ENCODE results near the gene UNC119. TPM values are rescaled to one million over a fixed set of nuclear protein-coding genes. Genes with fewer than 3 reads are reported as not detected.

Gene UNC119
- total and polyA plus RNA-seq, 2 of the 13 experiments (the other 11 are each of a cell fraction or from before 2014, with no cell fraction given): 10.4 to 63.1 TPM

- TF ChIP-seq PRDM15 (CRISPR knock-in tag; IDR thresholded peaks at IDR 0.05): no peak
These were observed 46.3 kb downstream of the UNC119 start, which contains the start of gene FOXN1 (continued) for GRCh38 chr17:28505986-28506665.

DNA sequence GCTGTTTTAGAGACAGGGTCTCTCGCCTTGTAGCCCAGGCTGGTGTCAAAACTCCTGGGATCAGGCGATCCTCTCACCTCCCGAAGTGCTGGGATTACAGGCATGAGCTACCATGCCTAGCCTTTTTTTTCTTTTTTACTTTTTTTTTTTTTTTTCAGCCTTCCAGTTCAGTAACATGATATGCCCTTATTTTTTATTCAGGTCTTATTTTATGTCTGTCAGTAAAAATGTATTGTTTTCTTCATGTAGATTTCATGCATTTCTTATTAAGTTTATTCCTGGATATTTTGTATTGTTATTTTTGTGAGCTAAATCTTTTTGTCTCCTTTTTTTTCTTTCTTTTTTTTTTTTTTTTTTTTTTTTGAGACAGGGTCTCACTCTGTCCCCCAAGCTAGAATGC is 49.0 kb downstream of the UNC119 start:
- Histone ChIP-seq H3K36me3 (replicated peaks in 1 of 2; ENCODE audit: control insufficient read depth in 1 of 2, insufficient read depth in 2 of 2, low read length in 2 of 2) (no peaks in the 10 kb centered on the region), H3K4me2 (ENCODE audit: low read depth, low read length) (no peak overlapping the region), H2AFZ (ENCODE audit: low read length) (no peak overlapping the region), H3K9me3 (ENCODE audit: low read length) (no peaks in the 10 kb centered on the region), H3K4me1 (ENCODE audit: insufficient read depth, low read length) (no peaks in the 10 kb centered on the region), H4K20me1 (ENCODE audit: insufficient read depth, low read length) (no peaks in the 10 kb centered on the region), H3K79me2 (ENCODE audit: insufficient read depth, low read length) (no peaks in the 10 kb centered on the region), H3K4me3 (replicated peaks in 1 of 3; ENCODE audit: insufficient read depth in 1 of 3, low read depth in 2 of 3, low read length in 3 of 3) (no peak overlapping the region), H3K27me3 (ENCODE audit: control insufficient read depth in 1 of 2, insufficient read depth in 2 of 2, low read length in 2 of 2) (peaks cover 8 to 56% of the 10 kb centered on the region in 2 experiments), H3K9ac (ENCODE audit: insufficient read depth, low read depth, low read length) (no peak overlapping the region), H3K27ac (ENCODE audit: extremely low read length, insufficient read depth, low read length) (no peak overlapping the region)
- ChIA-PET CTCF (ENCODE audit: low intra/inter-chr PET ratio, low total read pairs) (no interaction called here), POLR2A (interaction anchor here (0.7 kb wide), 1 partner anchor 58 kb away, joined by 3 read pairs; no protein-coding TSS in a partner anchor)
- no peak for FAIRE-seq
- intact Hi-C loops (cut with micrococcal nuclease; ENCODE audit: unreplicated experiment) (no loop called here), in situ Hi-C loops (cut with HindIII; ENCODE audit: extremely low pct_ligation_motif_present, low pct_unique_long_range_greater_than_20kb) (no loop called here)
- TF ChIP-seq ARHGAP35 (CRISPR knock-in tag; IDR thresholded peaks at IDR 0.05; ENCODE audit: borderline replicate concordance) (no peak), BHLHE40 (IDR thresholded peaks at IDR 0.05; ENCODE audit: low read length) (no peak), PLSCR1 (CRISPR knock-in tag; IDR thresholded peaks at IDR 0.05; ENCODE audit: borderline replicate concordance) (no peak), REST (IDR thresholded peaks at IDR 0.05; ENCODE audit: borderline replicate concordance in 1 of 2, low read depth in 1 of 2, low read length in 2 of 2) (no peak), FOXO1 (CRISPR knock-in tag; IDR thresholded peaks at IDR 0.05) (no peak), SIN3B (IDR thresholded peaks at IDR 0.05; ENCODE audit: low read length) (no peak), IRX3 (CRISPR knock-in tag; IDR thresholded peaks at IDR 0.05; ENCODE audit: borderline replicate concordance, low read depth) (no peak), ARNT2 (CRISPR knock-in tag; IDR thresholded peaks at IDR 0.05; ENCODE audit: low read depth) (no peak), NFIC (IDR thresholded peaks at IDR 0.05; ENCODE audit: low read length) (no peak), ZFY (CRISPR knock-in tag; IDR thresholded peaks at IDR 0.05) (no peak), ZNF816 (CRISPR knock-in tag; IDR thresholded peaks at IDR 0.05; ENCODE audit: borderline replicate concordance) (no peak)
- no peak for ATAC-seq
- DNase-seq (ENCODE audit: low spot score): no peak
- BruUV-seq (replicated peaks): no TSS peak
- 7% methylated on average over 3 of the region's 3 CpGs for WGBS (ENCODE audit: low lambda C conversion rate)
